Mucosa of rectum (tissue), 2 donors: ENCODE measurements around the gene RACGAP1.

Experiments used
- H3K27ac ChIP-seq, 2 donors: one replicate each; pipeline ENCODE4 v1.7.0; 2013; ENCODE audit warnings: inconsistent platforms in 2 of 2, low read depth in 2 of 2, low read length in 2 of 2
- H3K27me3 ChIP-seq, 2 donors: one replicate each; pipeline ENCODE4 v1.7.0; 2013; ENCODE audit warnings: low read length in 2 of 2; ENCODE audit not compliant: control insufficient read depth in 2 of 2, insufficient read depth in 2 of 2
- H3K36me3 ChIP-seq, 2 donors: one replicate each; pipeline ENCODE4 v1.7.0; 2013; ENCODE audit warnings: low read length in 2 of 2; ENCODE audit not compliant: control insufficient read depth in 2 of 2, insufficient read depth in 2 of 2
- H3K4me1 ChIP-seq, 2 donors: one replicate each; pipeline ENCODE4 v1.7.0; 2013; ENCODE audit warnings: low read length in 2 of 2, mild to moderate bottlenecking in 1 of 2; ENCODE audit not compliant: control insufficient read depth in 2 of 2, insufficient read depth in 2 of 2
- H3K4me3 ChIP-seq, 2 donors: one replicate each; pipeline ENCODE4 v1.7.0; 2013; ENCODE audit warnings: low read length in 2 of 2
- H3K9ac ChIP-seq, 2 donors: one replicate each; pipeline ENCODE4 v1.7.0; 2013; ENCODE audit warnings: low read length in 2 of 2, low read depth in 1 of 2, mild to moderate bottlenecking in 1 of 2
- H3K9me3 ChIP-seq, 2 donors: one replicate each; pipeline ENCODE4 v1.7.0; 2013; ENCODE audit warnings: low read length in 2 of 2; ENCODE audit not compliant: control insufficient read depth in 2 of 2
- donor health status: healthy.
- donor health status: Normal muscosa, but diverticular disease.

The RACGAP1 gene

DNA sequence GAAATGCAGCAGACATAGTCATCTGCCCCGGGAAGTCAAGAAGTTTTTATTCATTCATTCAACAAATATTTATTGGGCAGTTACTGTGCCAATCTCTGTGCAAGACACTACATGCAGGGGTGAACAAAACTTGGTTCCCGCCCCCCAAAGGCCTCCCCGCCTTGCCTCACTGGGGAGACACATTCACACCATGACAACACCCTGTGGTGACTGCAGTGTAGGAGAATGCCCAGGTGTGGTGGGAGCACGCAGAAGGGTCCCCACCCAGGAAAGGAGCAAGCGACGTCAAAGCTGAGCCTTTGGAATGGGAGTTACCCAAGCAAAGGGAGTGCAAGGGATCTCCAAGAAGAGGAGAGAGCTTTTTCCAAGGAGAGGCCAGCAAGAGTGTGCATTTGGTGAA lies 54.2 kb downstream of the RACGAP1 start:
- Histone ChIP-seq H3K4me1 (peaks cover 8 to 11% of the 10 kb centered on the region in 2 donors), H3K9ac (no peak overlapping the region)

GRCh38 chr12:49970658-49971057 lies 54.6 kb downstream of the RACGAP1 start:
- no peak overlapping the region for H3K9ac ChIP-seq
- peaks cover 16 to 19% of the 10 kb centered on the region in 2 donors for H3K27me3 ChIP-seq
- no peaks in the 10 kb centered on the region for H3K36me3 ChIP-seq
- no peak overlapping the region for H3K27ac ChIP-seq
- H3K4me1 ChIP-seq = peaks cover 8 to 11% of the 10 kb centered on the region in 2 donors
- no peaks in the 10 kb centered on the region for H3K9me3 ChIP-seq
- no peak overlapping the region for H3K4me3 ChIP-seq

More for the DNA sequence above, 54.2 kb downstream of the RACGAP1 start:
- Histone ChIP-seq H3K27ac (no peak overlapping the region), H3K4me3 (no peak overlapping the region), H3K9me3 (no peaks in the 10 kb centered on the region), H3K36me3 (no peaks in the 10 kb centered on the region), H3K27me3 (peaks cover 16 to 19% of the 10 kb centered on the region in 2 donors)

GRCh38 chr12:49969651-49970429 lies 55.5 kb downstream of the RACGAP1 start:
- Histone ChIP-seq H3K27me3 (peaks cover 16 to 19% of the 10 kb centered on the region in 2 donors), H3K9me3 (no peaks in the 10 kb centered on the region), H3K9ac (no peak overlapping the region), H3K4me3 (no peak overlapping the region), H3K4me1 (peaks cover 8 to 11% of the 10 kb centered on the region in 2 donors), H3K36me3 (no peaks in the 10 kb centered on the region), H3K27ac (no peak overlapping the region)

DNA sequence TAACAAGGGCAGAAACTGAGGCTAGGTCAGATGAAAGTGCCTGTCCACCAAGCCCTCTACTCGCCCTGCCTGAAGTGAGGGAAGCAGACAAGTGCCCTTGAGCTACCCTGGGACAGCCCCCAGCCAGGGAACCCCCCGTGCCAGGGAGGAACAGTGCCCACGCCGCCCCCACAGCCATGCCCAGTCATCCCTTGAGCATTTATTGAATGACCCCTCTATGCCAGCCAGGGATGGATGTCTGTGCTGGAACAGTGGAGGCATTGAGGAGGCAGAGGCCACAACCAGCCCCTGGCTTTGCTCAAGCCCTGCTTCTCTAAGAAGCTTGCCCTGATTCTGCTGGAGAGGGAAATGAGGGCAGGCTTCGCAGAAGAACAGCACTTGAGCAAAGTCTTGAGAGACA lies 56.3 kb downstream of the RACGAP1 start:
- no peak overlapping the region for H3K4me3 ChIP-seq
- no peaks in the 10 kb centered on the region for H3K36me3 ChIP-seq
- H3K27ac ChIP-seq = no peak overlapping the region
- no peak overlapping the region for H3K9ac ChIP-seq
- peaks cover 16 to 19% of the 10 kb centered on the region in 2 donors for H3K27me3 ChIP-seq
- no peaks in the 10 kb centered on the region for H3K9me3 ChIP-seq
- H3K4me1 ChIP-seq = peaks cover 5 to 9% of the 10 kb centered on the region in 2 donors

GRCh38 chr12:49968471-49968870 lies 56.8 kb downstream of the RACGAP1 start:
- Histone ChIP-seq H3K27me3 (peaks cover 16 to 19% of the 10 kb centered on the region in 2 donors), H3K27ac (no peak overlapping the region), H3K9me3 (no peaks in the 10 kb centered on the region), H3K4me1 (peaks cover 5 to 9% of the 10 kb centered on the region in 2 donors), H3K9ac (no peak overlapping the region), H3K36me3 (no peaks in the 10 kb centered on the region), H3K4me3 (no peak overlapping the region)

GRCh38 chr12:49967777-49968250 lies 57.5 kb downstream of the RACGAP1 start:
- H3K27ac ChIP-seq = no peak overlapping the region
- peak overlapping the region in 1 of 2 donors; percentile 32 for H3K9ac ChIP-seq
- H3K4me1 ChIP-seq = peaks cover 5 to 9% of the 10 kb centered on the region in 2 donors
- no peaks in the 10 kb centered on the region for H3K9me3 ChIP-seq
- H3K27me3 ChIP-seq = peaks cover 19% of the 10 kb centered on the region in 2 donors
- H3K36me3 ChIP-seq = no peaks in the 10 kb centered on the region
- H3K4me3 ChIP-seq = peak overlapping the region; percentile 62 to 66

GRCh38 chr12:49967042-49967776 lies 58.1 kb downstream of the RACGAP1 start:
- no peaks in the 10 kb centered on the region for H3K36me3 ChIP-seq
- peak overlapping the region; percentile 32 to 52 for H3K9ac ChIP-seq
- H3K4me1 ChIP-seq = peaks cover 5 to 9% of the 10 kb centered on the region in 2 donors
- H3K4me3 ChIP-seq = peak overlapping the region; percentile 62 to 66
- peaks cover 19% of the 10 kb centered on the region in 2 donors for H3K27me3 ChIP-seq
- no peaks in the 10 kb centered on the region for H3K9me3 ChIP-seq
- no peak overlapping the region for H3K27ac ChIP-seq

GRCh38 chr12:49966511-49967041 lies 58.7 kb downstream of the RACGAP1 start:
- Histone ChIP-seq H3K9ac (no peak overlapping the region), H3K36me3 (no peaks in the 10 kb centered on the region), H3K9me3 (no peaks in the 10 kb centered on the region), H3K27ac (no peak overlapping the region), H3K27me3 (peaks cover 21 to 22% of the 10 kb centered on the region in 2 donors), H3K4me3 (no peak overlapping the region), H3K4me1 (peaks cover 5 to 9% of the 10 kb centered on the region in 2 donors)

DNA sequence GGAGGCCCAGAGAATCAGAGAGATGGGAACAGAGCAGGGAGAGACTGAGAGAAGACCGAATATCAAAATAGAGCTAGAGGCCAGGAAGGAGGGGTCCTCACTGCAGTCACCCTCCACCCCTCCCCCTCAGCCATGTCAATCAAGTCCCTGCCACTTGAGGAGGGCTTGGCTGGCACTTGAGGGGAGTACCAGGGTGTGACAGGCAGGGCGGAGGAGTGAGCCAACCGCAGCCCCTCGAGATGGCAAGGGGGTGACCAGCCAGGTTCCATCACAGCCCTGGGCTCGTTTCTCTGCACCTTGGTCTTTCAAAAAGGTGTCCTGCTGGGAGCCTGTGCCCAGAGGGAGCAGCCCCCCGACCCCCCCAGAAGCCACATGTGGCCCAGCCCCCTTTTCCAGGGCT lies 59.5 kb downstream of the RACGAP1 start:
- H3K36me3 ChIP-seq = no peaks in the 10 kb centered on the region
- peaks cover 24% of the 10 kb centered on the region in 2 donors for H3K27me3 ChIP-seq
- no peak overlapping the region for H3K9ac ChIP-seq

More for the DNA sequence above, 59.5 kb downstream of the RACGAP1 start:
- H3K4me1 ChIP-seq = peaks cover 7 to 11% of the 10 kb centered on the region in 2 donors
- no peak overlapping the region for H3K4me3 ChIP-seq
- H3K27ac ChIP-seq = no peak overlapping the region
- H3K9me3 ChIP-seq = no peaks in the 10 kb centered on the region
